HEK293 (cell line): ENCODE data around the gene KIFBP.

Source experiments
- CTCF ChIA-PET: fragments of 350-600 bp; formaldehyde crosslinking; extraction: SDS; loops from one replicate; lab custom pipeline; 2021; ENCODE audit warnings: antibody characterized with exemption; lab: Yijun Ruan, JAX
- POLR2A ChIA-PET: fragments of 300-600 bp; formaldehyde crosslinking; extraction: SDS; loops from one replicate; lab custom pipeline; 2020; ENCODE audit warnings: antibody characterized with exemption, inconsistent platforms; lab: Yijun Ruan, JAX
- H3K27ac ChIP-seq: fragments of 200-500 bp; sonication (Bioruptor generic); 2 replicates; pipeline ENCODE4 v1.5.1; 2014; ENCODE audit warnings: low read depth, low read length, control low read depth, inconsistent platforms; ENCODE audit errors: extremely low read depth
- H3K36me3 ChIP-seq, 2 experiments: fragments of 200-500 bp in 1 of 2; sonication (Bioruptor generic) in 1 of 2; 1 replicate in 1 of 2; 2 replicates in 1 of 2; pipeline ENCODE4 v1.5.1; 2014 to 2017; ENCODE audit warnings: inconsistent platforms in 2 of 2, low read length in 2 of 2; ENCODE audit not compliant: control insufficient read depth in 2 of 2, insufficient read depth in 1 of 2
- H3K4me1 ChIP-seq: fragments of 200-500 bp; sonication (Bioruptor generic); 2 replicates; pipeline ENCODE4 v1.5.1; 2014; ENCODE audit warnings: mild to moderate bottlenecking, low read length, inconsistent platforms; ENCODE audit not compliant: control insufficient read depth, insufficient read depth
- H3K4me3 ChIP-seq: 2 replicates; pipeline ENCODE4 v1.5.1; 2011; ENCODE audit warnings: low read depth, mild to moderate bottlenecking, control low read depth, low read length, moderate library complexity
- H3K9me3 ChIP-seq: fragments of 200-500 bp; sonication (Bioruptor generic); 2 replicates; pipeline ENCODE4 v1.5.1; 2014; ENCODE audit warnings: low read depth, low read length, inconsistent platforms; ENCODE audit not compliant: control insufficient read depth, insufficient read depth
- BCL6B ChIP-seq: fragments of 450-650 bp; formaldehyde crosslinking; IDR thresholded peaks from 2 replicates; pipeline ENCODE4 v1.5.1; 2017; ENCODE audit warnings: missing biosample characterization, missing genetic modification characterization
- HOXA7 ChIP-seq: sonication (generic); formaldehyde crosslinking; IDR thresholded peaks from 2 replicates; pipeline ENCODE4 v1.8.1; 2022; ENCODE audit warnings: missing genetic modification reagents, borderline replicate concordance
- KLF1 ChIP-seq: fragments of 450-650 bp; formaldehyde crosslinking; IDR thresholded peaks from 2 replicates; pipeline ENCODE4 v1.5.1; 2016; ENCODE audit warnings: missing biosample characterization, missing genetic modification characterization
- MZF1 ChIP-seq: fragments of 450-650 bp; formaldehyde crosslinking; IDR thresholded peaks from 2 replicates; pipeline ENCODE4 v1.5.1; 2017; ENCODE audit warnings: missing biosample characterization, missing genetic modification characterization, borderline replicate concordance
- PRDM6 ChIP-seq: fragments of 450-650 bp; formaldehyde crosslinking; IDR thresholded peaks from 2 replicates; pipeline ENCODE4 v1.5.1; 2017; ENCODE audit warnings: missing biosample characterization, missing genetic modification characterization
- TSHZ1 ChIP-seq: fragments of 450-650 bp; formaldehyde crosslinking; IDR thresholded peaks from 2 replicates; pipeline ENCODE4 v1.5.1; 2016; ENCODE audit warnings: missing biosample characterization, missing genetic modification characterization, borderline replicate concordance
- ZNF140 ChIP-seq: fragments of 450-650 bp; formaldehyde crosslinking; IDR thresholded peaks from 2 replicates; pipeline ENCODE4 v1.5.1; 2016; ENCODE audit warnings: missing biosample characterization, missing genetic modification characterization
- ZNF148 ChIP-seq: fragments of 450-650 bp; formaldehyde crosslinking; IDR thresholded peaks from 2 replicates; pipeline ENCODE4 v1.5.0; 2017; ENCODE audit warnings: missing biosample characterization, missing genetic modification characterization, borderline replicate concordance
- ZNF202 ChIP-seq: fragments of 450-650 bp; formaldehyde crosslinking; IDR thresholded peaks from 2 replicates; pipeline ENCODE4 v1.5.1; 2016; ENCODE audit warnings: missing biosample characterization, missing genetic modification characterization, borderline replicate concordance
- ZNF341 ChIP-seq: fragments of 450-650 bp; formaldehyde crosslinking; IDR thresholded peaks from 2 replicates; pipeline ENCODE4; 2016; ENCODE audit warnings: low read depth, missing biosample characterization, missing genetic modification characterization
- ZNF366 ChIP-seq: fragments of 450-650 bp; formaldehyde crosslinking; conservative IDR thresholded peaks from 2 replicates; pipeline ENCODE4 v1.5.1; 2016; ENCODE audit warnings: missing biosample characterization, missing genetic modification characterization
- ZNF488 ChIP-seq: fragments of 450-650 bp; formaldehyde crosslinking; IDR thresholded peaks from 2 replicates; pipeline ENCODE4 v1.5.1; 2016; ENCODE audit warnings: missing biosample characterization, missing genetic modification characterization
- ZNF530 ChIP-seq: fragments of 450-650 bp; formaldehyde crosslinking; IDR thresholded peaks from 2 replicates; pipeline ENCODE4 v1.5.1; 2016; ENCODE audit warnings: low read depth, missing biosample characterization, missing genetic modification characterization
- ZNF585B ChIP-seq: fragments of 450-650 bp; formaldehyde crosslinking; IDR thresholded peaks from 2 replicates; pipeline ENCODE4 v1.5.1; 2016; ENCODE audit warnings: missing biosample characterization, missing genetic modification characterization
- ZNF660 ChIP-seq: fragments of 450-650 bp; IDR thresholded peaks from 2 replicates; pipeline ENCODE4 v1.5.1; 2018; ENCODE audit warnings: missing biosample characterization, mild to moderate bottlenecking, missing genetic modification characterization

The KIFBP gene

GRCh38 chr10:69045441-69046300 is 57.1 kb downstream of the KIFBP start (continued):
- no peak for TF ChIP-seq ZNF585B (tag by site-specific recombination)
- TF ChIP-seq ZNF660 (tag by site-specific recombination): no peak
- no peak for TF ChIP-seq ZNF140 (tag by site-specific recombination)
- no peak for TF ChIP-seq MZF1 (tag by site-specific recombination)
- no peak for TF ChIP-seq ZNF530
- no peak for TF ChIP-seq KLF1
- no peak for TF ChIP-seq TSHZ1 (tag by site-specific recombination)
- no peak for TF ChIP-seq HOXA7 (CRISPR knock-in tag)

GRCh38 chr10:69047111-69047832 is 58.7 kb downstream of the KIFBP start:
- POLR2A ChIA-PET: no interaction called here
- Histone ChIP-seq H3K9me3 (no peaks in the 10 kb centered on the region), H3K4me3 (no peak overlapping the region)
- TF ChIP-seq BCL6B (no peak), ZNF366 (no peak), ZNF488 (tag by site-specific recombination) (no peak), ZNF341 (tag by site-specific recombination) (no peak), PRDM6 (tag by site-specific recombination) (no peak), ZNF202 (no peak), ZNF148 (no peak)
- TF ChIP-seq, all 188 proteins: peak for 0
- Histone ChIP-seq H3K36me3 (no peaks in the 10 kb centered on the region), H3K27ac (no peak overlapping the region), H3K4me1 (no peaks in the 10 kb centered on the region)
- CTCF ChIA-PET: interaction anchor here (0.6 to 1.2 kb wide), 2 partner anchors 292 to 398 kb away, joined by 3 to 4 read pairs; no protein-coding TSS in a partner anchor
